OCI-LY3 (cell line): Measurements from ENCODE around the gene SLC44A1.

Experiments
- CTCF ChIP-seq: fragments of 200-600, 300-600 bp; sonication (generic); IDR thresholded peaks from 2 replicates; pipeline ENCODE4 v1.5.1; 2014; ENCODE audit warnings: antibody characterized with exemption, low read length, low read depth
- EZH2phosphoT487 ChIP-seq: fragments of 200-600 bp; shearing (Covaris generic); IDR thresholded peaks from 2 replicates; pipeline ENCODE4 v1.6.1; 2018; ENCODE audit warnings: antibody characterized with exemption, mixed run types, low read depth

- TF ChIP-seq CTCF (no peak), EZH2phosphoT487 (no peak)
These were observed 87.3 kb downstream of the SLC44A1 start for GRCh38 chr9:105331755-105332154.
